Stimulated activated naive B cell treated with anti-CD40 and anti-IgM and Interleukin-4, amounts not matched to agents 10 μg/mL and 1 μg/mL and 100 μg/mL, for 72 hours (primary cell): ENCODE measurements around the gene DDA1.
A peak's percentile ranks its signal among the peaks of the same experiment; 100 is the strongest.
"Not testable (repeated sequence)": the region's sequence is repeated elsewhere in the genome, so short reads cannot be mapped to it uniquely, and the experiment has no call there.

Experiments used
- ATAC-seq, 2 donors: fragments of 150-1000 bp; cut with Tn5 transposase; replicated peaks; 2 replicates each; pipeline ENCODE4 v1.10.0; 2021; ENCODE audit warnings: moderate library complexity in 1 of 2
- DNase-seq: peaks from one replicate; pipeline ENCODE4 v3.0.0; 2021
- H3K27ac Mint-ChIP-seq: one replicate; pipeline ENCODE4 v1.8.0; 2022; ENCODE audit warnings: mild to moderate bottlenecking, mixed read lengths
- H3K27me3 Mint-ChIP-seq, 2 donors: one replicate each; pipeline ENCODE4 v1.8.0; 2022; ENCODE audit warnings: mixed read lengths in 2 of 2
- H3K36me3 Mint-ChIP-seq, 2 donors: one replicate each; pipeline ENCODE4 v1.8.0; 2022; ENCODE audit warnings: mixed read lengths in 2 of 2, mild to moderate bottlenecking in 1 of 2
- H3K4me1 Mint-ChIP-seq, 2 donors: one replicate each; pipeline ENCODE4 v1.8.0; 2022; ENCODE audit warnings: mixed read lengths in 2 of 2, mild to moderate bottlenecking in 1 of 2
- H3K4me3 Mint-ChIP-seq, 2 donors: one replicate each; pipeline ENCODE4 v1.8.0; 2022; ENCODE audit warnings: mild to moderate bottlenecking in 2 of 2, mixed read lengths in 2 of 2, moderate library complexity in 1 of 2
- H3K9me3 Mint-ChIP-seq, 2 donors: one replicate each; pipeline ENCODE4 v1.8.0; 2022; ENCODE audit warnings: mixed read lengths in 2 of 2, mild to moderate bottlenecking in 1 of 2

The DDA1 gene

DNA sequence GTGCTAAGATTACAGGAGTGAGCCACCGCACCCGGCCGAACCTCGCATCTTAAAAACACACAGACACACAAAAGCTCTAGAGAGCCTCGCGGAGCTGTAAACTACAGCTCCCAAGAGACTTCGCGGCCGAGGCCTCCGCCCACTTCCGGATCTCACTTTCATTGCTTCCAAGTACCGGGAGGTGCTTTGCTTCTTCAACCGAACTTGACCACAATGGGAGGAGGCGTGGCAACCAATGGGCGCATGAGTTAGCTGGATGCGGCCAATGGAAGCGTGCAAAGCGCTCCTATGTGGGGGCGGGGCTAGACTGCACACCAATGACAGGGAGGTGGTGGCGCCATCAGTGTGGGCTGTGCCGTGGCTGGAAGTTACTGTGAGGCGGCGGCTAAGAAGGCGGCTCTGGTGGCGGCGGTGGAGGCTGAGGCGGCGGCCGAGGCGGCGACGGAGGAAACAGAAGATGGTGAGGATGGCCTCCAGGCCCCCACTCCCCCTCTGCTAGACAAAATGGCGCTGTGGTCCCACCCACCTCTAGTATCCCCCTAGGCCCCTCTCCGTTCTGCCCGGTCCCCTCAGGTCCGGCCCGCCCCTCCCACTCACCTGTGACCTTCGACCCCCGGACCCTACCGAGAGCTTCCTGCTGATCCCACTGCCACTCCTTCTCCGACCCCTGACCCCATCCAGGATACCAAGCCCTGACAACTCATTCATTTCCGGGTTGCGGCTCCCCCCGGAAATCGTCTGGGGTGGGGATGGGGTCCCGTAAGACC lies at the start of gene DDA1:
TSS of gene DDA1 (plus strand) at position 366 of the 767 bp plus-strand sequence. CDS start at position 458, 92 bp downstream.
- H3K27me3 Mint-ChIP-seq = no peaks in the 10 kb centered on the region
- peaks cover 33 to 50% of the 10 kb centered on the region in 2 donors for H3K4me1 Mint-ChIP-seq
- DNase-seq (peak; percentile 99), ATAC-seq (peak; percentile 76 to 79)
- H3K36me3 Mint-ChIP-seq = peaks cover 18 to 24% of the 10 kb centered on the region in 2 donors
- H3K27ac Mint-ChIP-seq = peak within 1 kb of the TSS; percentile 98
- H3K4me3 Mint-ChIP-seq = peak within 1 kb of the TSS; percentile 93 to 99
- H3K9me3 Mint-ChIP-seq = no peaks in the 10 kb centered on the region

DNA sequence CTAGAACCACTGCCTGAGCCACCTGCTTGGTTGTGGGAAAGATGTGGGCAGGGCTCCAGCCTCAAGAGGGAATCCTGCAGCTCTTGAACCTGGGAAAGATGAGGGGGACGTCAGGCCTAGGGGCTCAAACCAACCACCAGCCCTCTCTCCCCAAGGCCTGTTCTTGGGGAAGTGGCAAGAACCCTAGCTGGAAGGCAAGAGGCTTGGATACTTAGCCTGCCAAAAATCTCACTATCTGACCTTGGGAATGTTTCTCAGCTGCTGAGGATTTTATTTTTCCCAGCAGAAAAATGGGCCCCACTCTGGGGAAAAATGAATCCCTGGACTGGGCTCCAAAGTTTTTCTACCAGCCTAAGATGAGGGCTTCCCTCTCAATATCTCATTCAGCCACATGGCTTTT lies 49.4 kb upstream of the DDA1 start:
- peaks cover 0 to 4% of the 10 kb centered on the region in 2 donors for H3K27me3 Mint-ChIP-seq
- H3K36me3 Mint-ChIP-seq = peaks cover 3 to 5% of the 10 kb centered on the region in 2 donors
- peaks cover 8 to 10% of the 10 kb centered on the region in 2 donors for H3K9me3 Mint-ChIP-seq
- DNase-seq (no peak), ATAC-seq (no peak)
- H3K4me1 Mint-ChIP-seq = peaks cover 6 to 9% of the 10 kb centered on the region in 2 donors
- H3K27ac Mint-ChIP-seq = no peak overlapping the region
- no peak overlapping the region for H3K4me3 Mint-ChIP-seq

DNA sequence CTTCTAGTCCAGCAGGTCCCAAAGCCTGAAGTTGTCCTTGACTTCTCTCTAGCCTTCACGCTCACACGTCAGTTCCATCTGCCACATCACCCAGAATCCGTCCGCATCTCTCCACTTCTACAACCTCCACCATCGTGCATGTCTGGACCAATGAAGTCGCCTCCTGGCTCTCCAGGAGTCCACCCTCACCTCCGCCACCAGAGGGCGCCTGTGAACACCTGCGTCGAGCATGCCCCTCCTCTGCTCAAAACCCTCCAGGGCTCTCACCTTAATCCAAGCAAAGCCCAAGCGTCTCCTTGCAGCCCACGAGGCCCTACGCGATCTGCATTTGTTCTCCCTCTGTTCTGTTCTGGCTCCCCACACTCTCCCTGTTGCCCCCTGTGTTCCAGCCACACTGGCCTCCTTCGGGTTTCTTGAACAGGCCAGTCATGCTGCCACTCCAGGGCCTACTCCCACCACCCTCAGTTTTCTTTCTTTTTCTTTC lies 48.5 kb upstream of the DDA1 start:
- Mint-ChIP-seq H3K27ac (no peak overlapping the region), H3K4me3 (no peak overlapping the region), H3K27me3 (peaks cover 0 to 4% of the 10 kb centered on the region in 2 donors)

DNA sequence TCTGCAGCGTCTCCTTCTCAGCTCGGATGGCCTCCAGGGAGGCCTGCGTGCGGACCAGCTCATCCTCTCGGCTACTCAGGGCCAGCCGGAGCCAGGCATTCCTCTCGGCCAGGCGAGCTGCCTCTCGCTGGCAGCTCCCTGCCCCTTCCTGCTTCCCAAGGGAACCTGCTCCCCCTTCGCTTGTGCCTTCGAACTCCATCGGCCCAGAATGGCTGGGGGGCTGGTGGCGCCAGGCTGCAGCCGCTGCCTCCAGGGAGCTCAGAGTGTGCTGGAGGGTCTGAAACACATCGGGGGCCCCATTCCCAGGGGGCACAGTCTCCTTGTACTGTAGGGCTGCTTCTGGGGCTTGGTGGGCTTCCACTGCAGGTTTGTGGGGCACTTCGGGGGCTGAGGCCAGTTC lies 46.8 kb upstream of the DDA1 start:
- H3K27ac Mint-ChIP-seq = no peak overlapping the region
- ATAC-seq (no peak), DNase-seq (no peak)
- peaks cover 8 to 10% of the 10 kb centered on the region in 2 donors for H3K9me3 Mint-ChIP-seq
- no peak overlapping the region for H3K4me3 Mint-ChIP-seq
- H3K36me3 Mint-ChIP-seq = peaks cover 3 to 5% of the 10 kb centered on the region in 2 donors
- H3K4me1 Mint-ChIP-seq = peaks cover 6 to 9% of the 10 kb centered on the region in 2 donors
- peaks cover 0 to 4% of the 10 kb centered on the region in 2 donors for H3K27me3 Mint-ChIP-seq

More for the DNA sequence above, 48.5 kb upstream of the DDA1 start:
- peak; percentile 78 for DNase-seq
- ATAC-seq = peak; percentile 99
- Mint-ChIP-seq H3K36me3 (peaks cover 3 to 5% of the 10 kb centered on the region in 2 donors), H3K4me1 (peaks cover 6 to 9% of the 10 kb centered on the region in 2 donors), H3K9me3 (peaks cover 8 to 10% of the 10 kb centered on the region in 2 donors)

DNA sequence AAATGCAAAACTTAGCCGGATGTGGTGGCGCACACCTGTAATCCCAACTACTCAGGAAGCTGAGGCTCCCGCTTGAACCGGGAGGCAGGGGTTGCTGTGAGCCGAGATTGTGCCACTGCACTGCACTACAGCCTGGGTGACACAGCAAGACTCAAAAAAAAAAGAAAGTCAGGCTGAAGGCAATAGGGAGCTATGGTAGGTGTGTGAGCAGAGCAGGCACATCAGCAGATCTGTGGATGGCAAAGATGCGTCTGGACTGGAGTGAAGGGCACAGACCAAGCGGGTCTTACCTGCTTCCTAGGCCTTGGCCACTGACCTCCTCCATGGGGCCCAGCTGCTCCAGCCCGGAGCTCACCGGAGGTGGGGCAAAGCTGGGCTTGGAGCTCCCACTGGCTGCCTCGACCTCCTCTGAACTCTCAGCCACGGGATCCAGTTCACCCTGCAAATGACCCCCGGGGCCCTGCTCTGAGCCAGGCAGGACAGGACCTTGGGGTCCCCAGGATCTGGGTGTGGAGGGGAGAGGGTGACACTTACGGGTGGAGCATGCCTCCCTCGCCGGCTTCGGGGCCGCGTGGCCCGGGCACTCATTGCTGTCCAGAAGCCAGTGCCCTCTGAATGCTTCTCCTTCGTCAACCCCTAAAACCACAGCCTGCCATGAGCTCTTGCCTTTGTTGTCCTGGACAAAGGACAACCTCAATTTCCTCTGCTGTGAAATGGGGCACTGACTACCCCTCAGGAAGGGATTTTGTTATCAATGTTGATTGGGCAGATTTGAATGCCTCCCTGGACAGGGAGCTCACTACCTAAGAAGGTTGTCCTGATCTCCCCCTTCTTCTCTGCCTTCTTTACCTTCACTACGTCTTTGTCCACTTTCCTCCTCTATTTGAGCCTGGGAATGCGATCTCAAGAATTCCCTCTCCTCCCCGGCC lies 45.4 kb upstream of the DDA1 start:
- Mint-ChIP-seq H3K36me3 (peaks cover 3 to 5% of the 10 kb centered on the region in 2 donors), H3K27me3 (peaks cover 0 to 4% of the 10 kb centered on the region in 2 donors), H3K27ac (peak overlapping the region; percentile 52), H3K4me1 (peaks cover 12 to 18% of the 10 kb centered on the region in 2 donors), H3K9me3 (peaks cover 8 to 10% of the 10 kb centered on the region in 2 donors), H3K4me3 (no peak overlapping the region)
- ATAC-seq = no peak
- no peak for DNase-seq

DNA sequence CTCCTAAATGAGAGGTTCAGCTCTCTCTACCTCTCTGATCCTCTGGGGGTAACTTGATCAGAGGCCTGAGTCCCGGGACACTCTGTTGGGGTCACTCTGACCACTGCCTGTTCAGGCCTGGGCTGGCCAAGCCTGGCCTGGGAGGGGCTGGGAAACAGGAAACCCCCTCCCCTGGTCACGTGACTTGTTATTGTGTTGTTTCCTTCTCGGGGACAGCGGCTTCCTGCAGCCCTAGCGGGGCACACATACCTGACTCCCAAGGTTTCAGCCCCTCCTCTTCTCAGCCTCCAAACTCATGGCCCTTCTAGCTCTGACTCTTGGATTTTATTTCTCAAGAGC lies 44.8 kb upstream of the DDA1 start, which contains the start of gene USHBP1:
TSS of gene USHBP1 (minus strand) at position 105 of the 339 bp plus-strand sequence. CDS start 446 bp downstream, outside the sequence.
- H3K36me3 Mint-ChIP-seq = peaks cover 3 to 5% of the 10 kb centered on the region in 2 donors
- H3K27me3 Mint-ChIP-seq = peaks cover 0 to 4% of the 10 kb centered on the region in 2 donors
- DNase-seq (no peak), ATAC-seq (no peak)
- peaks cover 12 to 18% of the 10 kb centered on the region in 2 donors for H3K4me1 Mint-ChIP-seq
- no peak within 1 kb of the TSS for H3K4me3 Mint-ChIP-seq
- peak within 1 kb of the TSS; percentile 52 for H3K27ac Mint-ChIP-seq
- peaks cover 4 to 7% of the 10 kb centered on the region in 2 donors for H3K9me3 Mint-ChIP-seq

DNA sequence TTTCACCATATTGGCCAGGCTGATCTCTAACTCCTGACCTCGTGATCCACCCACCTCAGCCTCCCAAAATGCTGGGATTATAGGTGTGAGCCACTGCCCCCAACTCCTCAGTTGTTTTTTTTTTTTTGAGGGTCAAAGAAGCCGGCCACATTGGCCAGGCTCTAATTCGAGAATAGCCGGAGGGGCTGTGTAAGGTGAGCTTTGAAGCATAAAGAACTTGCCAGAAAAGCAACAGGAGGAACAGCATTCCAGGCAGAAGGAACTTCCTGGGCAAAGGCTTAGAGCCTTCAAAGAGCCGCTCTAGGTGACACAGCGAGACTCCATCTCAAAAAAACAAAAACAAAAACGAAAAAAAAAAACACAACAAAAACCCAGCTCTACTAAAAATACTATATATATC lies 43.3 kb upstream of the DDA1 start:
- Mint-ChIP-seq H3K27ac (peak overlapping the region; percentile 69), H3K4me1 (peaks cover 8 to 13% of the 10 kb centered on the region in 2 donors), H3K36me3 (peaks cover 4 to 6% of the 10 kb centered on the region in 2 donors), H3K4me3 (no peak overlapping the region), H3K27me3 (no peaks in the 10 kb centered on the region), H3K9me3 (no peaks in the 10 kb centered on the region)
- ATAC-seq = no peak
- no peak for DNase-seq

DNA sequence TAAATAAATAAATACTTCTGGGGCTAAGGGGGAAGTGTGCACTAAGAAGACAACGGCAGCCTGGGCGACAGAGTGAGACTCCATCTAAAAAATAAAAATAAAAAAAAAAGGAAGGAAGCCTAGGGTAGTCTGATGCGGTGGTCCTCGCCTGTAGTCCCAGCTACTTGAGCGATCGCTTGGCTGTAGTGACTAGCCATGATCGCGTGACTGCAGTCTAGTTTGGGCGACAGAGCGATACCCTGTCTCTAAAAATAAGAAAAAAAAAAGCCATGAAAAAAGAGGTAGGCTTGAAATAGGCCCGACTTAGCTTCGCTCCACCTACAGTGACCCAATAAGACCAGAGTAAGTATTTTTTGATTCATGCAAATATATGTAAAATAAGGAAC lies 42.8 kb upstream of the DDA1 start:
- Mint-ChIP-seq H3K27ac (peak overlapping the region; percentile 81), H3K4me3 (peak overlapping the region; percentile 85), H3K27me3 (no peaks in the 10 kb centered on the region), H3K4me1 (peaks cover 7 to 12% of the 10 kb centered on the region in 2 donors), H3K9me3 (no peaks in the 10 kb centered on the region), H3K36me3 (peaks cover 9 to 10% of the 10 kb centered on the region in 2 donors)
- DNase-seq (no peak), ATAC-seq (peak; percentile 53 to 58)

DNA sequence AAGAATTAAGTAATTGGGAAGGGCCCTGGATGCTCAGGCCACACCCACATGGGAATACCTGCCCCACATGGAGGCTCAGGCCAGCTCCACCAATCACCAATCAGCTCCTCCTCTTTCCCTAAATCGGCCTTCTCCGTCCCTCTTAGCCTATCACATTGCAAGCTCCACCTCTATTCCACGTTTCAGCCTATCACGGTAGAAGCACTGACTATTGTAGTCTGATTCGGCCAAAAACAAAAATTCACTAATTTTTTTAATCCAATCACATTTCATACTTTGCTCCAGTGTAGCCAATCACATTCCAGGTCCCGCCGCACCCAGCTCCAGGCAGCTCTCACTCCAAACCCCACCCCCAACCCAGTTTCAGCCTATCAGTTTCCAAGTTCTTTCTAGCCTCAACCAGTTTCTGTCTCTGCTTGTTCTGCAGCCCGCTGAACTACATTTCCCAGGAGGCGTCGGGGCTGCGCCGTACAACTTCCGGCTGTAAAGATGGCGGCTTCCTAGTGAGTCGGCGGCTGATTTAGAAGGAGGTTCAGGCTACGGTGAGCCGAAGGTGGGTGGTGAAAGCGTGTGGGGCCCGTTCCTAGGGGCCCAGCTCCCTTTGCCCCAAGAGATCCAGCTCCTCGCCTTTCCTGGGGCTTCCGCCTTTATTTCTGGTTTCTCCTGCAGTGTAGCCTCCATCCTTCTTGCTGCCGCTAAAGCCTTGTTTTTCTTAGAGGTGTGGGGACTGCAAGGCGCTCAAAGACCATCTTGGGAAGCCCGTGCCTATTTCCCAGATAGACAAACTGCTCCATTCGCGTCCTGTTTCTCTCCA lies 42.2 kb upstream of the DDA1 start, which contains the start of gene BABAM1:
TSS of gene BABAM1 (plus strand) at position 469 of the 814 bp plus-strand sequence. CDS start 1,364 bp downstream, outside the sequence.
- H3K27me3 Mint-ChIP-seq = no peaks in the 10 kb centered on the region
- H3K36me3 Mint-ChIP-seq = peaks cover 9 to 11% of the 10 kb centered on the region in 2 donors
- DNase-seq (peak; percentile 95), ATAC-seq (peak; percentile 92)
- no peaks in the 10 kb centered on the region for H3K9me3 Mint-ChIP-seq
- H3K27ac Mint-ChIP-seq = peak within 1 kb of the TSS; percentile 81
- H3K4me1 Mint-ChIP-seq = peaks cover 7 to 12% of the 10 kb centered on the region in 2 donors
- peak within 1 kb of the TSS; percentile 85 for H3K4me3 Mint-ChIP-seq

DNA sequence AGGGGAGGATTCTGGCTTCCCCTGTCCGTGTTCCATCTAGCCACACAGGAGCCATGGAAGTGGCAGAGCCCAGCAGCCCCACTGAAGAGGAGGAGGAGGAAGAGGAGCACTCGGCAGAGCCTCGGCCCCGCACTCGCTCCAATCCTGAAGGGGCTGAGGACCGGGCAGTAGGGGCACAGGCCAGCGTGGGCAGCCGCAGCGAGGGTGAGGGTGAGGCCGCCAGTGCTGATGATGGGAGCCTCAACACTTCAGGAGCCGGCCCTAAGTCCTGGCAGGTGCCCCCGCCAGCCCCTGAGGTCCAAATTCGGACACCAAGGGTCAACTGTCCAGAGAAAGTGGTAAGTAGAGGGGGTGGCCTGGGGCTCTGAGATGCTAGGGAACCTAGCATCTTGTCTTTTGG lies 40.6 kb upstream of the DDA1 start:
- Mint-ChIP-seq H3K4me1 (peaks cover 7 to 12% of the 10 kb centered on the region in 2 donors), H3K27ac (peak overlapping the region; percentile 39), H3K27me3 (no peaks in the 10 kb centered on the region), H3K36me3 (peaks cover 11 to 17% of the 10 kb centered on the region in 2 donors), H3K9me3 (no peaks in the 10 kb centered on the region), H3K4me3 (peak overlapping the region; percentile 85)
- no peak for ATAC-seq
- DNase-seq = no peak

DNA sequence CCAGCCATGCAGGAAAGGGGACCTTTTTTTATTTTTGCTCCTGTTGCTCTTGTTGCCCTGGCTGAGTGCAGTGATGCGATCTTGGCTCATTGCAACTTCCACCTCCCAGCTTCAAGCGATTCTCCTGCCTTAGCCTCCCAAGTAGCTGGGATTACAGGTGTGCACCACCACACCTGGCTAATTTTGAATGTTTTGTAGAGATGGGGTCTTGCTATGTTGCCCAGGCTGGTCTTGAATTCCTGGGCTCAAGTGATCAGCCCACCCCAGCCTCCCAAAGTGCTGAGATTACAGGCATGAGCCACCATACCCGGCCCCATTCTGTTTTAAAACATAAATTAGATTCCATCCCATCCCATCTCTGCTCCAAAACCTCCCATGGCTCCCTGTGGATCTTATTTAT lies 34.5 kb upstream of the DDA1 start:
- H3K4me3 Mint-ChIP-seq, H3K4me1 Mint-ChIP-seq, H3K27ac Mint-ChIP-seq, ATAC-seq, DNase-seq, H3K27me3 Mint-ChIP-seq, H3K9me3 Mint-ChIP-seq: not testable (repeated sequence)
- peaks cover 35 to 52% of the 10 kb centered on the region in 2 donors for H3K36me3 Mint-ChIP-seq

DNA sequence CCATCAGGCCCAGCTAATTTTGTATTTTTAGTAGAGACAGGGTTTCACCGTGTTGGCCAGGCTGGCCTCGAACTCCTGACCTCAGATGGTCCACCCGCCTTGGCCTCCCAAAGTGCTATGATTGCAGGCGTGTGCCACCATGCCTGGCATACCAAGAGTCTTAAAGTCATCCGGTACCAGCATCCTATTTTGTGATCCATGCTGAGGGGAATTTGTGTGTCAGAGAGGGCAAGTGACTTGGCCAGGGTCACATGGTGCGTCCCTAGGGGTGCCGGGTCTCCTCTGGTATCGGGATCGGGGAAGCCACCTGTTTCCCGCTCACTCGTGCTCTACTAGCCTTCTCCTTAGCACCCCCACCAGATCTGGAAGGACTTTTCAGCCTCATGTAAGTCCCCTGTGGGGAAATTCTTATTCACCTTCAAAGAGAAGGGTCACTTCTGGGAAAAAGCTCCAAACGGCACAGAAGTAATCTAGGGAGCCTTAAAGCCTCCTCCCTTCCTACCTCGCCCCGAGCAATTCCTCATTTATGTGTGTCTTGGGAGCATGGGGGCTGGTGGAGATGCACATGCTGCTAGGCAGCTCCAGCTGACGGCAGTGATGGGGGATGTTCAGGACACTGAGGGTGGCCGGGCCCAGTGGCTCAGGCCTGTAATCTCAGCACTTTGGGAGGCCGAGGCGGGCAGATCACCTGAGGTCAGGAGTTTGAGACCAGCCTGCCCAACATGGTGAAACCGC lies 33.8 kb upstream of the DDA1 start:
- peaks cover 31 to 46% of the 10 kb centered on the region in 2 donors for H3K36me3 Mint-ChIP-seq
- DNase-seq = no peak
- no peak for ATAC-seq
- no peak overlapping the region for H3K27ac Mint-ChIP-seq
- H3K4me1 Mint-ChIP-seq = peaks cover 0 to 6% of the 10 kb centered on the region in 2 donors
- H3K9me3 Mint-ChIP-seq = no peaks in the 10 kb centered on the region
- no peak overlapping the region for H3K4me3 Mint-ChIP-seq
- no peaks in the 10 kb centered on the region for H3K27me3 Mint-ChIP-seq

DNA sequence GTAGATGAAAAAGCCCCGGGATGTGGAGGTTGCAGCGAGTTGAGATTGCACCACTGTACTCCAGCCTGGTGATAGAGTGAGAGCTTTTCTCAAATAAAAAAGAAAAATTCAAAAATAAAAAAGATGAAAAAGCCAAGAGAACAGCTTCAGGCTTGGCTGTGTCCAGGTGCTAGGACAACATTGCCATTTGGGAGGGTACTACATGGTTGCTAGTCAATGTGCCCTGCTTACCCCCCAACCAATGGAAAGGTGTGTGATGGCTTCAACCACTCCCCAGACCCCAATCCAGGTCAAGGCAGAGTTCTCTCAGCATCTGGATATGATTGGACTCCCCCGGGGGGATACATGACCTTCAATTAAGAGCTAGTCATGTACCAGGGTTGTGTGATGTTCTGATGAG lies 29.9 kb upstream of the DDA1 start:
- Mint-ChIP-seq H3K4me1 (peaks cover 11 to 32% of the 10 kb centered on the region in 2 donors), H3K36me3 (peaks cover 30 to 41% of the 10 kb centered on the region in 2 donors), H3K27me3 (no peaks in the 10 kb centered on the region), H3K27ac (no peak overlapping the region), H3K9me3 (no peaks in the 10 kb centered on the region), H3K4me3 (no peak overlapping the region)
- no peak for DNase-seq
- no peak for ATAC-seq
